ENCODE data around the gene ANKRD24.
A peak's percentile ranks its signal among the peaks of the same experiment; 100 is the strongest.
"Not testable (repeated sequence)": the region's sequence is repeated elsewhere in the genome, so short reads cannot be mapped to it uniquely, and the experiment has no call there.

Gene ANKRD24

DNA sequence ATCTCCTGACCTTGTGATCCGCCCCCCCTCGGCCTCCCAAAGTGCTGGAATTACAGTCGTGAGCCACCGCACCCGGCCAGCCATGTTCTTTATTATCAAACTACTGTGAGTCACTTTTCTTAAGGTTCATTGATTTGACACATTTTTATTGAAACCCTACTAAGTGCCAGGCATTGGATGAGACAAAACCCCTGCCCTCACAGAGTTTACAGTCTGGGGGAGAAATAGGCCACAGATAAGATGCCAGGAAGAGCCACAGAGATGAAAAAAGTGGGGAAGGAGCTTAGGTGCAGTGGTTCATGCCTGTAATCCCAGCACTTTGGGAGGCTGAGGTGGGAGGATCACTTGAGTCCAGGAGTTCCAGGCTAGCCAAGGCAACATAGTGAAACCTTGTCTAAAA, 44.0 kb upstream of the ANKRD24 start:
- Histone ChIP-seq H2BK5ac (ENCODE audit: low read depth, low read length, poor library complexity) (no peak overlapping the region), H4K8ac (ENCODE audit: low read depth, low read length) (no peak overlapping the region), H3K18ac (ENCODE audit: low read length) (no peak overlapping the region), H3K4me3 (ENCODE audit: low read depth, low read length) (no peak overlapping the region), H2AK5ac (ENCODE audit: low read length) (no peak overlapping the region), H3K4ac (ENCODE audit: low read depth, low read length) (no peak overlapping the region), H3K4me2 (ENCODE audit: low read length) (no peak overlapping the region), H3K27me3 (ENCODE audit: insufficient read depth, low read length) (no peaks in the 10 kb centered on the region), H3K79me2 (ENCODE audit: control insufficient read depth, insufficient read depth, low read length, poor library complexity) (no peaks in the 10 kb centered on the region), H3K9ac (ENCODE audit: low read length) (no peak overlapping the region), H3K4me1 (ENCODE audit: control insufficient read depth in 1 of 2, insufficient read depth in 2 of 2, low read length in 2 of 2) (no peaks in the 10 kb centered on the region), H3K9me3 (ENCODE audit: insufficient read depth, low read depth, low read length) (no peaks in the 10 kb centered on the region), H4K12ac (ENCODE audit: low read depth, low read length) (no peak overlapping the region), H3K27ac (ENCODE audit: low read depth, low read length) (no peak overlapping the region), H2AFZ (ENCODE audit: insufficient read depth, low read length, poor library complexity) (no peak overlapping the region), H4K91ac (ENCODE audit: low read depth, low read length) (no peak overlapping the region), H2BK12ac (ENCODE audit: low read length) (no peak overlapping the region), H3K14ac (ENCODE audit: low read length) (no peak overlapping the region), H3K23ac (ENCODE audit: low read length) (no peak overlapping the region), H3K36me3 (ENCODE audit: control insufficient read depth in 1 of 2, insufficient read depth in 2 of 2, low read length in 2 of 2) (no peaks in the 10 kb centered on the region), H2BK120ac (ENCODE audit: insufficient read depth, low read length, poor library complexity) (no peak overlapping the region), H3K79me1 (ENCODE audit: low read length) (no peaks in the 10 kb centered on the region)
- no peak for DNase-seq
- no CpG with 5 or more reads among the region's 5 CpGs for WGBS (ENCODE audit: extremely low coverage, insufficient coverage, insufficient read length)

DNA sequence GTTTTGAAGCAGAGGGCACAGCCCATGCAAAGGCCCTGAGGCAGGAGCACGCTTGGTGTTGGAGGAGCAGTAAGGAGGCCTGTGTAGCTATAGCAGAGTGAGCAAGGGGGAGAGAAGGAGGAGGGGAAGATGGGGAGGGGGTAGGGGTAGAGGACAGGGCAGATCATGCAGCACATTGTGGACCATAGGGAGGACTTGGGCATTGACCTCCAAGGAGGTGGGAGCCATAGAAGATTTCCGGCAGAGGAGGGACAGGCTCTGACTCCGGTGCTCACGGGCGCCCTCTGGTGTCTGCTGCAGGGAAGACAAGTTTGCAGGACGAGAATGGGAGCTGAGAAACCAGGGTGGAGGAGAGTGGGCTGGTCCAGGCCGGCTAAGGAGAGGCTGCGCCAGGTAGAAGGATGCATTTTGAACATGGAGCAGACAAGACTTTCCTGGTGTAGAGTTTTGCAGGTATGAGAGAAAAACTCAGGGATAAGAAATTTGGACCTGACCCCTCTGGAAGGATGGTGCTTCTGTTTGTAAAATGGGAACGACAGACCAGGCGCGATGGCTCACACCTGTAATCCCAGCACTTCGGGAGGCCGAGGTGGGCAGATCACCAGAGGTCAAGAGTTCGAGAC, 42.8 kb upstream of the ANKRD24 start:
- no peaks in the 10 kb centered on the region for H3K27me3 ChIP-seq (ENCODE audit: insufficient read depth, low read length)
- H3K4me3 ChIP-seq (ENCODE audit: low read depth, low read length): no peak overlapping the region
- no peaks in the 10 kb centered on the region for H3K9me3 ChIP-seq (ENCODE audit: insufficient read depth, low read depth, low read length)
- no peak overlapping the region for H2BK12ac ChIP-seq (ENCODE audit: low read length)
- H3K79me1 ChIP-seq (ENCODE audit: low read length): no peaks in the 10 kb centered on the region
- H3K79me2 ChIP-seq (ENCODE audit: control insufficient read depth, insufficient read depth, low read length, poor library complexity): no peaks in the 10 kb centered on the region
- no peak overlapping the region for H4K12ac ChIP-seq (ENCODE audit: low read depth, low read length)
- H3K18ac ChIP-seq (ENCODE audit: low read length): no peak overlapping the region
- WGBS (ENCODE audit: extremely low coverage, insufficient coverage, insufficient read length): no CpG with 5 or more reads among the region's 14 CpGs
- no peak overlapping the region for H2AK5ac ChIP-seq (ENCODE audit: low read length)
- no peak overlapping the region for H3K23ac ChIP-seq (ENCODE audit: low read length)
- no peaks in the 10 kb centered on the region for H3K36me3 ChIP-seq (ENCODE audit: control insufficient read depth in 1 of 2, insufficient read depth in 2 of 2, low read length in 2 of 2)
- H2BK5ac ChIP-seq (ENCODE audit: low read depth, low read length, poor library complexity): no peak overlapping the region
- no peak overlapping the region for H2BK120ac ChIP-seq (ENCODE audit: insufficient read depth, low read length, poor library complexity)
- H4K8ac ChIP-seq (ENCODE audit: low read depth, low read length): no peak overlapping the region
- H3K14ac ChIP-seq (ENCODE audit: low read length): no peak overlapping the region
- no peak overlapping the region for H4K91ac ChIP-seq (ENCODE audit: low read depth, low read length)
- H3K4me1 ChIP-seq (ENCODE audit: control insufficient read depth in 1 of 2, insufficient read depth in 2 of 2, low read length in 2 of 2): no peaks in the 10 kb centered on the region
- no peak overlapping the region for H3K9ac ChIP-seq (ENCODE audit: low read length)
- no peak overlapping the region for H3K4me2 ChIP-seq (ENCODE audit: low read length)
- H2AFZ ChIP-seq (ENCODE audit: insufficient read depth, low read length, poor library complexity): no peak overlapping the region
- peak; percentile 83 to 92 for DNase-seq
- H3K27ac ChIP-seq (ENCODE audit: low read depth, low read length): no peak overlapping the region
- H3K4ac ChIP-seq (ENCODE audit: low read depth, low read length): no peak overlapping the region

DNA sequence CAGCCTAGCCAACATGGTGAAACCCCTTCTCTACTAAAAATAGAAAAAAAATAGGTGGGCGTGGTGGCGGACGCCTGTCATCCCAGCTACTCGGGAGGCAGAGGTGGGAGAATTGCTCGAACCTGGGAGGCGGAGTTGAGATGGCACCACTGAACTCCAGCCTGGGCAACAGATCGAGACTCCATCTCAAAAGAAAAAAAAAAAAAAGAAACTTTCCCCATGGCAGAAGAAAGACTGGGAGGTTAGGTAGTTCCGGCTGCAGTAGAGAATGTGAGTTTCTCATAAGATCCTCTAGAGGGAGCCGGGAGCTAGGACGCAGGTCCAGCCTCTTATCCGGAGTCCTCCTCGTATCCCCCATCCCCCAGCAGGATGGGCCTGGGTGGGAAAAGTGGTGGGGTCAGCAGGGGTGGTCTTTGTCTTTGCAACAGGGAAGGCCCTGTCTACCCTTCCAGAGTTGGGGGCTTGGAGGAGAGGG, 42.2 kb upstream of the ANKRD24 start:
- Histone ChIP-seq H3K9me3 (ENCODE audit: insufficient read depth, low read depth, low read length) (no peaks in the 10 kb centered on the region), H3K27me3 (ENCODE audit: insufficient read depth, low read length) (no peaks in the 10 kb centered on the region), H3K27ac (ENCODE audit: low read depth, low read length) (no peak overlapping the region), H3K18ac (ENCODE audit: low read length) (no peak overlapping the region), H4K12ac (ENCODE audit: low read depth, low read length) (no peak overlapping the region), H3K36me3 (ENCODE audit: control insufficient read depth in 1 of 2, insufficient read depth in 2 of 2, low read length in 2 of 2) (no peaks in the 10 kb centered on the region), H3K14ac (ENCODE audit: low read length) (no peak overlapping the region), H3K4me2 (ENCODE audit: low read length) (no peak overlapping the region), H3K4me1 (ENCODE audit: control insufficient read depth in 1 of 2, insufficient read depth in 2 of 2, low read length in 2 of 2) (no peaks in the 10 kb centered on the region), H3K4me3 (ENCODE audit: low read depth, low read length) (no peak overlapping the region), H2BK12ac (ENCODE audit: low read length) (no peak overlapping the region), H2BK120ac (ENCODE audit: insufficient read depth, low read length, poor library complexity) (no peak overlapping the region), H3K4ac (ENCODE audit: low read depth, low read length) (no peak overlapping the region), H4K91ac (ENCODE audit: low read depth, low read length) (no peak overlapping the region), H3K79me2 (ENCODE audit: control insufficient read depth, insufficient read depth, low read length, poor library complexity) (no peaks in the 10 kb centered on the region), H3K9ac (ENCODE audit: low read length) (no peak overlapping the region), H2BK5ac (ENCODE audit: low read depth, low read length, poor library complexity) (no peak overlapping the region), H3K79me1 (ENCODE audit: low read length) (no peaks in the 10 kb centered on the region), H2AK5ac (ENCODE audit: low read length) (no peak overlapping the region), H2AFZ (ENCODE audit: insufficient read depth, low read length, poor library complexity) (no peak overlapping the region), H4K8ac (ENCODE audit: low read depth, low read length) (peak overlapping the region; percentile 35), H3K23ac (ENCODE audit: low read length) (no peak overlapping the region)
- peak; percentile 23 to 72 for DNase-seq
- no CpG with 5 or more reads among the region's 12 CpGs for WGBS (ENCODE audit: extremely low coverage, insufficient coverage, insufficient read length)

DNA sequence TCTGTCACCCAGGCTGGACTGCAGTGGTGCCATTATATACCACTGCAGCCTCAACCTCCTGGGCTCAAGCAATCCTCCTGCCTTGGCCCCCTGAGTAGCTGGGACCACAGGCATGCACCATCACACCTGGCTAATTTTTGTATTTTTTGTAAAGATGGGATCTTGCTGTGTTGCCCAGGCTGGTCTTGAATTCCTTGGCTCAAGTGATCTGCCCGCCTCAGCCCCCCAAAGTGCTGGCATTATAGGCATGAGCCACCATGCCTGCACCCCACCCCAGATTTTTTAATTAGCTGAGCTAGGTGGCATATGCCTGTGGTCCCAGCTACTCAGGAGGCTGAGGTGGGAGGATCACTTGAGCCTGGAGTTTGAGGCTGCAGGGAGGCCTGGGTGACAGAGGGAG, 39.6 kb upstream of the ANKRD24 start:
- H3K14ac ChIP-seq (ENCODE audit: low read length); H3K27me3 ChIP-seq (ENCODE audit: insufficient read depth, low read length); H4K8ac ChIP-seq (ENCODE audit: low read depth, low read length); H3K36me3 ChIP-seq (ENCODE audit: control insufficient read depth in 1 of 2, insufficient read depth in 2 of 2, low read length in 2 of 2); H2AFZ ChIP-seq (ENCODE audit: insufficient read depth, low read length, poor library complexity); H2AK5ac ChIP-seq (ENCODE audit: low read length); H2BK120ac ChIP-seq (ENCODE audit: insufficient read depth, low read length, poor library complexity); H3K4me3 ChIP-seq (ENCODE audit: low read depth, low read length); H3K79me2 ChIP-seq (ENCODE audit: control insufficient read depth, insufficient read depth, low read length, poor library complexity); H2BK5ac ChIP-seq (ENCODE audit: low read depth, low read length, poor library complexity); H3K27ac ChIP-seq (ENCODE audit: low read depth, low read length); H4K91ac ChIP-seq (ENCODE audit: low read depth, low read length); H4K12ac ChIP-seq (ENCODE audit: low read depth, low read length); H3K18ac ChIP-seq (ENCODE audit: low read length); H3K9ac ChIP-seq (ENCODE audit: low read length); H2BK12ac ChIP-seq (ENCODE audit: low read length); H3K9me3 ChIP-seq (ENCODE audit: insufficient read depth, low read depth, low read length); H3K4me2 ChIP-seq (ENCODE audit: low read length); H3K23ac ChIP-seq (ENCODE audit: low read length); H3K79me1 ChIP-seq (ENCODE audit: low read length); DNase-seq; H3K4ac ChIP-seq (ENCODE audit: low read depth, low read length); H3K4me1 ChIP-seq (ENCODE audit: control insufficient read depth in 1 of 2, insufficient read depth in 2 of 2, low read length in 2 of 2): not testable (repeated sequence)
- no CpG with 5 or more reads among the region's 1 CpG for WGBS (ENCODE audit: extremely low coverage, insufficient coverage, insufficient read length)
